HG03558 (cell line): ENCODE results near the gene GGA1.
"Not testable (repeated sequence)": the region's sequence is repeated elsewhere in the genome, so short reads cannot be mapped to it uniquely, and the experiment has no call there.

Source experiments
- ATAC-seq: cut with Tn5 transposase; IDR thresholded peaks from one replicate; pipeline ENCODE4 v1.9.1; 2021; ENCODE audit warnings: moderate number of reproducible peaks; ENCODE audit not compliant: unreplicated experiment; ENCODE audit errors: extremely low read depth

Gene GGA1

GRCh38 chr22:37640591-37641560 lies 32.2 kb downstream of the GGA1 start:
- ATAC-seq = no peak

DNA sequence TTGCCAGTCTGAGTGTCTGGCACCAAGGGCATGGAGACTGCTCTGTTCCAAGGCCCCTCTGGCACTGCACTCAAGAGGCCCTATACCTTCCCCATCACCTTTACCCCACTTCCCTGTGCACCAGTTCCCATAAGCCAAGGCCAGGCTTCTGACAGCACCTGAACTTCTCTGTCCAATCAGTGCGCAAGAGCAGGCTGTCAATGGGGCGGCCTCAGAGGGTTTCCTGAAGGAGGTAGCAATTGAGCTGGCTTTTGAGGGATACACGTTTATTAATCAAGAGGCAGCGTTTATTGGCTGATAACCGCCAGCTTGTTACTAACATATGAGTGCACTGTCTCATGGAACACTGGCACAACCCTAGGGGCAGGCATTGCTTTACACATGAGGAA lies 32.9 kb downstream of the GGA1 start:
- no peak for ATAC-seq

DNA sequence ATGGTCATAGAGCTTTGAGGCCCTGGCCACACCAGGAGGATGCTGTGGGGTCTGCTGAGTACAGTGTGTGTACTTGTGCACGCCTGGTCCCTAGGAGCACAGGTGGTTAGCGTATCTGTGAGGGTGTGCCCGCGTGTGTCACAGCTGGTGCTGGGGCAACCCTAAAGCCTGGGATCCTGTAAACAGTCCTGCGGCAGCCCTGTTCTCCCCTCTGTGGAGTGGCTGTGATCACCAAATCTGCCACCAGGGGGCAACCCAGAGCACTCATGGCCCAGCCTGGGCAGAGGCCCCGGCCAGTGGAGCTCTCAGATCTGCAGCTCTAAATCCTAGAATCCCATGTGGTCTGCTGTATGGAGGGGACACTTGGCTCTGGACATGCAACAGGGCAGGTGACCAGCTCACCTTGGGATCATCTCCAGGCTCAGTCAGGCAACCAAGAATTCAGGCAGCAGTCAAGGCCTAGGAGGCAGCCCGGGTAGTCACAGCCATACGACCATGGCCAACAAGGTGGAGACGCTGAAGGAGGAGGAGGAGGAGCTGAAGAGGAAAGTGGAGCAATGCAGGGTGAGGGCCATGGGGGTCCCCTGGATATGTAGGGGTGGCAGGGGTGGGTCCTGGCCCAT lies 34.7 kb downstream of the GGA1 start:
- no peak for ATAC-seq

DNA sequence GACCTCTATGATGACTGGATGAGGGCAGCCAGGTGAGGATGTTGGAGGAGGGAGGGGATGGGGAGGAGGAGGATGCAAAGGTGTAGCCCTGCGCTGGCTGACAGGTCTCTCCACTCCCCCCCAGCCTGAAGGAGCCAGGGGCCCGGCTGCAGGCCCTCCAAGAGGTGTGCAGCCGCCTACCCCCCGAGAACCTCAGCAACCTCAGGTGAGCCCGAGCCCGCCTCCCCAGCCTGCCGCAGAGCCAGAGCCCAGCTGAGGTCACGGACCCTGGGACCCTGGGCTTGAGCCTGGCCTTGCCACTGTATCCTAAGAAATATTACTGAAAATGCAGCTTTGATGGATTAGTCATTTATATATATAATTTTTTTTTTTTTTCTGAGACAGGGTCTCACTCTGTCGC lies 38.7 kb downstream of the GGA1 start:
- no peak for ATAC-seq

GRCh38 chr22:37647928-37648327 lies 39.3 kb downstream of the GGA1 start:
- no peak for ATAC-seq

- ATAC-seq = no peak
These were observed 42.0 kb downstream of the GGA1 start for GRCh38 chr22:37650463-37651136.

- ATAC-seq = no peak
These were observed 46.1 kb downstream of the GGA1 start for GRCh38 chr22:37654563-37655251.

DNA sequence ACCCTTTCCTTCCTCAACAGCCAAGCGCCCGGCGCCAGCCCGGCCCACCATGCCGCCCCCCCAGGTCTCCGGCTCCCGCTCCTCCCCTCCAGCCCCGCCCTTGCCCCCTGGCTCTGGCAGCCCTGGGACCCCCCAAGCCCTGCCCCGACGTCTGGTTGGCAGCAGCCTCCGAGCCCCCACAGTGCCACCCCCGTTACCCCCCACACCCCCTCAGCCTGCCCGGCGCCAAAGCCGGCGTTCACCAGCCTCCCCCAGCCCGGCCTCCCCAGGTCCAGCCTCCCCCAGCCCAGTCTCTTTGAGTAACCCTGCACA lies 46.6 kb downstream of the GGA1 start:
- ATAC-seq = no peak

GRCh38 chr22:37656583-37656982 lies 47.9 kb downstream of the GGA1 start:
- ATAC-seq = not testable (repeated sequence)

- ATAC-seq = no peak
These were observed 49.0 kb downstream of the GGA1 start for GRCh38 chr22:37657590-37658132.

DNA sequence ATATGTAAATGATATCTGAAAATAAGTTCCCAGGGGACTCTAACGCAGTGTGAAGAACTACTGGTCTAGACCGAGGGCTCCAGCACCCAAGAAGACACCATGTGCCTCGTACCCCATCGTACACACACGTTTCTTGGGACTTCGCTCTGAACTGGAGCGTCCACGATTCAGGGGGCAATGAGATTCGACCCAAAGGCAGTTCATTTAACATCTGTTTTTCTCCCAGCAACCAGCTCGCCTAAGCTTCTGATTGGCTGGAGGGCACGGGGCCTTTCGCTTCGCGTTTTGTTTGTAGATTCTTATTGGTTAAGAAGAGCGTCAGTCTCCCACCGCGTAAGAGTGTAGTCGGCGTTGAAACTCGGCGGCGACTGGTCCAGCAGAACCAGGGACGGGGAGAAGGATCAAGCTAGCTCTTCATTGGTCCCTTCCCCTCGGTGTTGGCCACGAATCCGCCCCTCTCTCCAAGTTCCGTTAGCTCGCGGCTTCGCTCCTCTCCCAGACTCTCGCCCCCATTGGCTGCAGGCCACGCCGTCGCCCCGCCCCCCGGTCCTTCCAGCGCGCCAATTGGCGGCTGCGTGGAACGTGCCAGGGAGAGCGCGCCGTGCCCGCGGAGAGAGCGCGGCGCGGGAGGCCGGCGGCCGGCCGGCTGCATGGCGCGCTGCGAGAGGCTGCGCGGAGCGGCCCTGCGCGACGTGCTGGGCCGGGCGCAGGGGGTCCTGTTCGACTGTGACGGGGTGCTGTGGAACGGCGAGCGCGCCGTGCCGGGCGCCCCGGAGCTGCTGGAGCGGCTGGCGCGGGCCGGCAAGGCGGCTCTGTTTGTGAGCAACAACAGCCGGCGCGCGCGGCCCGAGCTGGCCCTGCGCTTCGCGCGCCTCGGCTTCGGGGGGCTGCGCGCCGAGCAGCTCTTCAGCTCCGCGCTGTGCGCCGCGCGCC lies 49.8 kb downstream of the GGA1 start, which contains the start of gene PDXP:
Gene PDXP (plus strand): TSS at position 591 of the 933 bp plus-strand sequence. CDS start 60 bp downstream, at position 651.
- ATAC-seq = peak; percentile 47

- ATAC-seq = peak; percentile 5
These were observed 50.6 kb downstream of the GGA1 start for GRCh38 chr22:37659066-37659896.

DNA sequence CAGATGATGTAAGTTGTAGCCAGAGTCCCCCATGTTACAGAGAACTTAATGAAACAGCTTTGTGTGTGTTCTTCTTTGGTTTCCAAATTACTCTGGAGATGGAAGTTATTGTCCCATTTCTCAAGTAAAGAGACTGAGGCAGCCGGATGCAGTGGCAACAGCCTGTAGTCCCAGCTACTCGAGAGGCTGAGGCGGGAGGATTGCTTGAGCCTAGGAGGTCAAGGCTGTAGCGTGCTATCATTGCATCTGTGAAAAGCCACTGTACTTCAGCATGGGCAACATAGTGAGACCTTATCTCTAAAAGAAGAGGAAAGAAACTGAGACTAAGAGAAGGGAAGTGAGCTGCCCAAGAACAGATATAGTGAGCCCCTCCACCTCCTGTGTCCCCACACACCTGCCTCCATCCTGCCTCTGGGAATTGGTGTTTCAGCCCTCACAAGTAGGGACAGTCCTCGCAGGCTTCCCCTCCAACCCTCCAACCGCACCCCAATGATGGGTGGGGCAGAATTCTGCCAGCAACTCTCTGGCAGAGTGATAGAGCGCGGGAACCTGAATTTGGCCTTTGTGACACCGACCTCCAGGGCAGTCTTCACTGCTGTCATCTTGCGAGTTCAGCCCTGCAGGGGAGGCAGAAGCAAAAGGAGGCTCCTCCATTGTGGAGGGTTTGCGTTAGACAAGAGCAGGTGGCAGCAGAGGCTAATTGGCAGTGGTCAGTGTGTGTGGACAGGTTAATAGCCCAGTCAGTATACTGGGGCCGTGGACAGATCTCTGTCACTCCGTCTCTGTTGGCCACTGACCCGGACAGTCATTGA lies 51.5 kb downstream of the GGA1 start:
- no peak for ATAC-seq

GRCh38 chr22:37660709-37661045 lies 52.0 kb downstream of the GGA1 start:
- ATAC-seq = no peak

DNA sequence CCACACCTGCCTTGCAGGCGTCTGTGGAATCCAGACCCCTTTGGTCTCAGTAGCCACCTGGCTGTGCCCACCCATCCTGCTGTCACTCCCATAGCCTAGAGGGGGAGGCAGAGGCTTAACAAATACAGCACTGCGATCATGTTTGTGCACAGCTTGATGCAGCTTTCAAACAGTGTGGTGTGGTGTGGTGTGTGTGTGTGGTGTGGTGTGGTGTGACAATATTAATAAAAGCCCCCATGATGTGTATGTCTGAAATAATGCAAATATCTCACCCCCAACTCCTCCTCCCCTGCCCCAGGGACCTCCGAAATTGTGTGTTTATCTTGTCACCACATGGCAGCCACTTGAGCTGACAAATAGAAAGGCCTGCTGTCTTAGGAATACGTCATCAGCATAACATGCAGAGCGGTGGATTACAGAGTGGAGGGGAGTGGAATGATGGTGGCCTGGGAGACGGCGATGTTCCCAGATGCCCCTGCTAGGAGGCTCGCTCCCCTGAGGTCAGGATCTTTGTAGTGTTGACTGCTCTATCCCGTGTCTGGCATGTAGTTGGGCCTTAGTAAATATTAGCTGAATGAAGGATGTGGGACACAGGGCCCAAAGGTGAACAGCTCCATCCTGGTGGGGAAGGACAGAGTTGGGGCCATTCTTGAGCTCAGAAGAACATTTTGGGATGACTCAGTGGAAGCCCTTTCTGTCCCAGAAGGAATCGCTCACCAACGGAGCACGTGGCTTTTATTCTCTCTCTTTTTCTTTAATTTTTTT lies 52.7 kb downstream of the GGA1 start:
- ATAC-seq = no peak

DNA sequence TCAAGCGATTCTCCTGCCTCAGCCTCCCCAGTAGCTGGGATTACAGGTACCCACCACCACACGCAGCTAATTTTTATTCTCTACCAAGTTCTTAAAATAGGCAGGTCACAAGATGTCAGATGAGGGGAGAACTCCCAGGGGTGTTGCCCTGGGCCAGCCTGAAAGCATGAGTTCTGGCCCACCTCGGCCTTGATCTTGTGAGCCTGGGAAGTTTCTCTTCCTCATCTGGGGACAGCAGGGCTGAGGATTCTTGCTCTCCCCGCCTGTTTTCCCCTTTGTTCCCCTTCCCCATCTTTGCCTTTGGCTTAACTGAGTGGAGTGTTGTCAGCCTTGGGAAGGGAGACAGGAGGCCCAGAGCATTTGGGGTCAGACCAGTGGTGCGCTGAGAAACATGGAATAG lies 53.4 kb downstream of the GGA1 start:
- no peak for ATAC-seq
